SK-N-SH (cell line): ENCODE measurements around the gene GALC. TPM values are rescaled to one million over a fixed set of nuclear protein-coding genes. Genes with fewer than 3 reads are reported as not detected.

Experiments
- CTCF ChIA-PET: fragments of 300-600, 350-600 bp; formaldehyde crosslinking; extraction: SDS; loops from one replicate; lab custom pipeline; 2021; lab: Yijun Ruan, JAX
- POLR2A ChIA-PET: fragments of 350-600 bp; sonication (Branson Sonifier 250); formaldehyde crosslinking; extraction: SDS; loops from one replicate; lab custom pipeline; 2020; ENCODE audit warnings: antibody characterized with exemption, inconsistent platforms; lab: Yijun Ruan, JAX
- DNase-seq: peaks from one replicate; pipeline ENCODE4 v3.0.0; 2012
- H2AFZ ChIP-seq: fragments of 200-600 bp; sonication (generic); 2 replicates; pipeline ENCODE4 v1.8.1; 2016; ENCODE audit warnings: antibody characterized with exemption, mild to moderate bottlenecking, low read depth
- H3F3A ChIP-seq: fragments of 200-600 bp; sonication (generic); replicated peaks from 2 replicates; pipeline ENCODE3; 2016; ENCODE audit warnings: antibody characterized with exemption, mild to moderate bottlenecking; ENCODE audit not compliant: insufficient read depth
- H3K27ac ChIP-seq, 2 experiments: fragments of 200-500 bp in 1 of 2; fragments of 200-600 bp in 1 of 2; sonication (Bioruptor generic) in 1 of 2; sonication (generic), shearing (Covaris generic) in 1 of 2; 2 replicates each; pipeline versions ENCODE4 v1.5.1 to v1.6.1; 2014 to 2016; ENCODE audit warnings: low read depth in 2 of 2, inconsistent platforms in 1 of 2, low read length in 1 of 2, mild to moderate bottlenecking in 1 of 2, mixed read lengths in 1 of 2
- H3K27me3 ChIP-seq: fragments of 200-600 bp; sonication (generic), shearing (Covaris generic); 2 replicates; pipeline ENCODE4 v1.6.1; 2016; ENCODE audit warnings: mixed run types; ENCODE audit not compliant: insufficient read depth
- H3K36me3 ChIP-seq, 2 experiments: fragments of 200-500 bp in 1 of 2; fragments of 200-600 bp in 1 of 2; sonication (Bioruptor generic) in 1 of 2; sonication (generic) in 1 of 2; replicated peaks in 1 of 2; 2 replicates each; pipeline versions ENCODE3 to v1.5.1; 2014 to 2016; ENCODE audit warnings: low read length in 1 of 2, mild to moderate bottlenecking in 1 of 2; ENCODE audit not compliant: insufficient read depth in 2 of 2, control insufficient read depth in 1 of 2
- H3K4me1 ChIP-seq, 2 experiments: fragments of 200-500 bp in 1 of 2; fragments of 200-600 bp in 1 of 2; sonication (Bioruptor generic) in 1 of 2; sonication (generic), shearing (Covaris generic) in 1 of 2; 2 replicates each; pipeline versions ENCODE4 v1.5.1 to v1.6.1; 2014 to 2016; ENCODE audit warnings: low read depth in 1 of 2, low read length in 1 of 2, mixed run types in 1 of 2; ENCODE audit not compliant: insufficient read depth in 2 of 2, control insufficient read depth in 1 of 2
- H3K4me2 ChIP-seq: fragments of 200-600 bp; sonication (generic), shearing (Covaris generic); 2 replicates; pipeline ENCODE4 v1.6.1; 2017; ENCODE audit warnings: mixed run types
- H3K4me3 ChIP-seq, 2 experiments: fragments of 200-500 bp in 1 of 2; fragments of 200-600 bp in 1 of 2; sonication (Bioruptor generic) in 1 of 2; sonication (generic), shearing (Covaris generic) in 1 of 2; 2 replicates each; pipeline versions ENCODE4 v1.5.1 to v1.8.1; 2014 to 2016; ENCODE audit warnings: low read depth in 2 of 2, inconsistent platforms in 1 of 2, low read length in 1 of 2, mild to moderate bottlenecking in 1 of 2, mixed read lengths in 1 of 2, moderate library complexity in 1 of 2
- H3K79me2 ChIP-seq: fragments of 200-600 bp; sonication (generic); 2 replicates; pipeline ENCODE4 v1.8.1; 2017; ENCODE audit warnings: mild to moderate bottlenecking; ENCODE audit not compliant: insufficient read depth
- H3K9ac ChIP-seq: fragments of 200-600 bp; sonication (generic); 2 replicates; pipeline ENCODE4 v1.6.1; 2017; ENCODE audit warnings: mixed run types
- H3K9me2 ChIP-seq: fragments of 200-600 bp; sonication (generic); 2 replicates; pipeline ENCODE4 v1.6.1; 2017; ENCODE audit warnings: mixed run types
- H3K9me3 ChIP-seq: fragments of 200-600 bp; sonication (generic); 2 replicates; pipeline ENCODE4 v1.6.1; 2017; ENCODE audit warnings: mixed run types, mild to moderate bottlenecking, moderate library complexity
- H4K20me1 ChIP-seq: fragments of 200-600 bp; sonication (generic); 2 replicates; pipeline ENCODE4 v1.6.1; 2017; ENCODE audit warnings: mild to moderate bottlenecking, mixed run types; ENCODE audit not compliant: insufficient read depth
- CHD2 ChIP-seq: fragments of 150-350 bp; IDR thresholded peaks from 2 replicates; pipeline ENCODE4 v1.6.1; 2018; ENCODE audit warnings: low read length; ENCODE audit not compliant: partially characterized antibody
- ELF1 ChIP-seq: IDR thresholded peaks from 2 replicates; pipeline ENCODE4 v1.4.0; 2012
- EP300 ChIP-seq, 2 experiments: IDR thresholded peaks; 2 replicates each; pipeline versions ENCODE4 v1.4.0 to v1.6.1; 2012; ENCODE audit warnings: borderline replicate concordance in 1 of 2, low read depth in 1 of 2, low read length in 1 of 2
- EZH2phosphoT487 ChIP-seq: fragments of 200-600 bp; sonication (generic); IDR thresholded peaks from 2 replicates; pipeline ENCODE4 v1.6.1; 2017; ENCODE audit warnings: low read depth, mixed run types, mild to moderate bottlenecking, antibody characterized with exemption, moderate library complexity, borderline replicate concordance
- FOSL2 ChIP-seq: IDR thresholded peaks from 2 replicates; pipeline ENCODE4 v1.4.0; 2012; ENCODE audit warnings: low read depth, mild to moderate bottlenecking, moderate library complexity, borderline replicate concordance
- FOXJ3 ChIP-seq: sonication (generic); formaldehyde crosslinking; IDR thresholded peaks from 2 replicates; pipeline ENCODE4 v1.5.1; 2020; ENCODE audit warnings: mild to moderate bottlenecking, missing genetic modification reagents
- GABPA ChIP-seq: IDR thresholded peaks from 2 replicates; pipeline ENCODE4 v1.4.0; 2012; ENCODE audit warnings: low read depth, mild to moderate bottlenecking
- GATA2 ChIP-seq: sonication (generic); formaldehyde crosslinking; IDR thresholded peaks from 2 replicates; pipeline ENCODE4 v1.5.0; 2020; ENCODE audit warnings: mild to moderate bottlenecking, missing genetic modification reagents
- MEF2A ChIP-seq: IDR thresholded peaks from 2 replicates; pipeline ENCODE4 v1.4.0; 2012; ENCODE audit warnings: low read depth, borderline replicate concordance
- POLR2AphosphoS5 ChIP-seq: IDR thresholded peaks from 2 replicates; pipeline ENCODE4 v1.6.1; 2012; ENCODE audit warnings: low read depth, low read length
- RAD21 ChIP-seq: IDR thresholded peaks from 2 replicates; pipeline ENCODE4 v1.6.1; 2012; ENCODE audit warnings: mild to moderate bottlenecking, low read length
- SIN3A ChIP-seq: IDR thresholded peaks from 2 replicates; pipeline ENCODE4 v1.6.1; 2012; ENCODE audit warnings: low read depth, mild to moderate bottlenecking, low read length, moderate library complexity, borderline replicate concordance
- SMC3 ChIP-seq: IDR thresholded peaks from 2 replicates; pipeline ENCODE4 v1.6.1; 2012; ENCODE audit warnings: low read depth, low read length, improper control_type of control experiment
- TAF1 ChIP-seq: IDR thresholded peaks from 2 replicates; pipeline ENCODE4 v1.6.1; 2012; ENCODE audit warnings: low read depth, mild to moderate bottlenecking, low read length, moderate library complexity, borderline replicate concordance
- TCF12 ChIP-seq: IDR thresholded peaks from 2 replicates; pipeline ENCODE4 v1.4.0; 2012
- WGBS: methylation state at CpG from one replicate; pipeline ENCODE4 v1.1.6; 2017; ENCODE audit warnings: low lambda C conversion rate; 5-methylcytosine and 5-hydroxymethylcytosine counted together
- polyA plus RNA-seq, 3 experiments: library from polyadenylated mRNA; depleted of rRNA; stranded (reverse); fragments of >200 nt; gene quantifications; 2 replicates each; pipeline ENCODE4 v1.2.3, GENCODE V29; 2012
- TF ChIP-seq, protein P1 (sequence below): fragments of 200-600 bp; sonication (generic); IDR thresholded peaks from 2 replicates; pipeline ENCODE4 v1.6.1; 2017; ENCODE audit warnings: antibody characterized with exemption, mild to moderate bottlenecking, moderate library complexity
- TF ChIP-seq, protein P2 (sequence below): IDR thresholded peaks from 2 replicates; pipeline ENCODE4 v1.6.1; 2012; ENCODE audit warnings: mild to moderate bottlenecking, low read depth, low read length, moderate library complexity

The GALC gene
- polyA plus RNA-seq, 1 of the 3 experiments (the other 2 are of a cell fraction), result 9.7 TPM

DNA sequence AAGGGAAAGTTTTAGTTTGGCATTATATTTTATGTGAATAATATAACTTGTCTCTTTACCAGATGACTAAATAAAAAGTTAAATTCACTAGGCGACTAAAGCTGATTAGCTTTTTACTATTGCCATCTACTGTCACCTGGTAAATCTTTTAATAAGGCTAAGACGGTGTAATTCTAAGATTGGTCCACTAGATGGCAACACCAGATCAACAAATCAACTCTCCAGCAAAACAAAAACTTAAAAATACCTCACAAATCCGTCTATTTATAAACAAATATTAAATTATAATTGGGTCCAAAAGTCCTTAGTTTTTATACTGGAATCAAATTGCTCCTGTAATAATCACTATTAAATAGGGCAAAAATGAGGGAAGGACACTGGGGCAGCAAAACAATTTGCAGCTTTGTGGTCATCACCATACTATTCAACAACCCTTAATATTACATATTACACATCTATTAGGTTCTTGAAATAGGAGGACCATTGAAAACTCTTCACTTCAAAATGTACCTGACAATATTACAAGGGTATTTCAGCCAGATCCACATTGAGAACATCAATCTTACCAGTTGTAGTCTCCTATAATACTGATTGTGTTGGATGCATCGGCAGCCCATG is 47.9 kb downstream of the GALC start:
- H3K27ac ChIP-seq, result no peak overlapping the region
- 27% methylated on average over 4 of the region's 4 CpGs for WGBS
- ChIA-PET POLR2A (no interaction called here), CTCF (interaction anchor here (0.6 to 3.4 kb wide), 47 partner anchors 8 to 537 kb away, joined by 3 to 45 read pairs (median 4); no protein-coding TSS in a partner anchor)
- no peaks in the 10 kb centered on the region for H3K27me3 ChIP-seq
- H3K9me3 ChIP-seq, result no peaks in the 10 kb centered on the region
- H3K4me1 ChIP-seq, result no peaks in the 10 kb centered on the region
- peak; percentile 74 for TF ChIP-seq RAD21
- TF ChIP-seq, protein P1, sequence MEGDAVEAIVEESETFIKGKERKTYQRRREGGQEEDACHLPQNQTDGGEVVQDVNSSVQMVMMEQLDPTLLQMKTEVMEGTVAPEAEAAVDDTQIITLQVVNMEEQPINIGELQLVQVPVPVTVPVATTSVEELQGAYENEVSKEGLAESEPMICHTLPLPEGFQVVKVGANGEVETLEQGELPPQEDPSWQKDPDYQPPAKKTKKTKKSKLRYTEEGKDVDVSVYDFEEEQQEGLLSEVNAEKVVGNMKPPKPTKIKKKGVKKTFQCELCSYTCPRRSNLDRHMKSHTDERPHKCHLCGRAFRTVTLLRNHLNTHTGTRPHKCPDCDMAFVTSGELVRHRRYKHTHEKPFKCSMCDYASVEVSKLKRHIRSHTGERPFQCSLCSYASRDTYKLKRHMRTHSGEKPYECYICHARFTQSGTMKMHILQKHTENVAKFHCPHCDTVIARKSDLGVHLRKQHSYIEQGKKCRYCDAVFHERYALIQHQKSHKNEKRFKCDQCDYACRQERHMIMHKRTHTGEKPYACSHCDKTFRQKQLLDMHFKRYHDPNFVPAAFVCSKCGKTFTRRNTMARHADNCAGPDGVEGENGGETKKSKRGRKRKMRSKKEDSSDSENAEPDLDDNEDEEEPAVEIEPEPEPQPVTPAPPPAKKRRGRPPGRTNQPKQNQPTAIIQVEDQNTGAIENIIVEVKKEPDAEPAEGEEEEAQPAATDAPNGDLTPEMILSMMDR, result peak; percentile 80
- TF ChIP-seq EP300 (IDR thresholded peaks at IDR 0.05; ENCODE audit: borderline replicate concordance in 1 of 2, low read depth in 1 of 2, low read length in 1 of 2), result no peak
- TF ChIP-seq SMC3, result peak; percentile 18; the same call in 1 of the 2 replicates
- H3K4me2 ChIP-seq, result no peak overlapping the region
- no peaks in the 10 kb centered on the region for H3K9me2 ChIP-seq
- H3K9ac ChIP-seq, result no peak overlapping the region
- DNase-seq, result peak; percentile 3
- H3F3A ChIP-seq, result no peaks in the 10 kb centered on the region
- no peaks in the 10 kb centered on the region for H3K79me2 ChIP-seq
- no peak overlapping the region; a peak in 1 of 4 replicates for H3K4me3 ChIP-seq
- H2AFZ ChIP-seq, result no peak overlapping the region
- H3K36me3 ChIP-seq, result peaks cover 0 to 13% of the 10 kb centered on the region in 2 experiments
- H4K20me1 ChIP-seq, result no peaks in the 10 kb centered on the region

DNA sequence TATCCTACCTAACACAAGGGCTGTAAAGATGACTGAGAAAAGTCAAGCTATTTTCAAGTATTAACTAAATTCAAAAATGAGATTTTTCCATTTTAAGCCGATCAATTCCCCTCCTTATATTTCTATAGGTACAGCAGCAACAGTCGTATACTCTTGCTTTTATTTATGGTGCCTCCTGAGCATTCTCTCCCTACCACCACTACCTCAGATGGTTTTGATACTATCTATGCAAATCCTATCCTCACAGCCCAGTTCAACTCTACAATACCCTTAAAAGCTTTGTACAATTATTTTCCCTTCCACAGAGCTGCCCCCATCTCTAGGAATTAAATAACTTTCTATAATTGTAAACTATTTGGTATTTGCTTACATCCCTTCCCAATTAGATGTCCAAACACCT is 52.1 kb downstream of the GALC start:
- Histone ChIP-seq H3K27me3 (no peaks in the 10 kb centered on the region), H2AFZ (no peak overlapping the region), H3K9ac (no peak overlapping the region), H3K36me3 (peaks cover 0 to 15% of the 10 kb centered on the region in 2 experiments), H3K4me1 (no peaks in the 10 kb centered on the region), H3K27ac (no peak overlapping the region), H3K4me3 (no peak overlapping the region), H3K4me2 (no peak overlapping the region), H4K20me1 (no peaks in the 10 kb centered on the region), H3K79me2 (no peaks in the 10 kb centered on the region), H3K9me2 (no peaks in the 10 kb centered on the region), H3K9me3 (no peaks in the 10 kb centered on the region), H3F3A (no peaks in the 10 kb centered on the region)
- no peak for DNase-seq
- CTCF ChIA-PET, result interaction anchor here (1.2 to 3.1 kb wide), 2 partner anchors 73 to 227 kb away, joined by 4 to 7 read pairs; no protein-coding TSS in a partner anchor
- TF ChIP-seq ELF1 (no peak), MEF2A (no peak), FOXJ3 (CRISPR knock-in tag) (no peak), TAF1 (no peak), SIN3A (no peak), EZH2phosphoT487 (no peak), GATA2 (CRISPR knock-in tag) (no peak), GABPA (no peak), TCF12 (no peak), CHD2 (no peak), SMC3 (no peak), POLR2AphosphoS5 (no peak), FOSL2 (no peak)
- TF ChIP-seq, protein P2, sequence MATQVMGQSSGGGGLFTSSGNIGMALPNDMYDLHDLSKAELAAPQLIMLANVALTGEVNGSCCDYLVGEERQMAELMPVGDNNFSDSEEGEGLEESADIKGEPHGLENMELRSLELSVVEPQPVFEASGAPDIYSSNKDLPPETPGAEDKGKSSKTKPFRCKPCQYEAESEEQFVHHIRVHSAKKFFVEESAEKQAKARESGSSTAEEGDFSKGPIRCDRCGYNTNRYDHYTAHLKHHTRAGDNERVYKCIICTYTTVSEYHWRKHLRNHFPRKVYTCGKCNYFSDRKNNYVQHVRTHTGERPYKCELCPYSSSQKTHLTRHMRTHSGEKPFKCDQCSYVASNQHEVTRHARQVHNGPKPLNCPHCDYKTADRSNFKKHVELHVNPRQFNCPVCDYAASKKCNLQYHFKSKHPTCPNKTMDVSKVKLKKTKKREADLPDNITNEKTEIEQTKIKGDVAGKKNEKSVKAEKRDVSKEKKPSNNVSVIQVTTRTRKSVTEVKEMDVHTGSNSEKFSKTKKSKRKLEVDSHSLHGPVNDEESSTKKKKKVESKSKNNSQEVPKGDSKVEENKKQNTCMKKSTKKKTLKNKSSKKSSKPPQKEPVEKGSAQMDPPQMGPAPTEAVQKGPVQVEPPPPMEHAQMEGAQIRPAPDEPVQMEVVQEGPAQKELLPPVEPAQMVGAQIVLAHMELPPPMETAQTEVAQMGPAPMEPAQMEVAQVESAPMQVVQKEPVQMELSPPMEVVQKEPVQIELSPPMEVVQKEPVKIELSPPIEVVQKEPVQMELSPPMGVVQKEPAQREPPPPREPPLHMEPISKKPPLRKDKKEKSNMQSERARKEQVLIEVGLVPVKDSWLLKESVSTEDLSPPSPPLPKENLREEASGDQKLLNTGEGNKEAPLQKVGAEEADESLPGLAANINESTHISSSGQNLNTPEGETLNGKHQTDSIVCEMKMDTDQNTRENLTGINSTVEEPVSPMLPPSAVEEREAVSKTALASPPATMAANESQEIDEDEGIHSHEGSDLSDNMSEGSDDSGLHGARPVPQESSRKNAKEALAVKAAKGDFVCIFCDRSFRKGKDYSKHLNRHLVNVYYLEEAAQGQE, result no peak
- WGBS, result 95% methylated on average over 2 of the region's 2 CpGs
- POLR2A ChIA-PET, result no interaction called here
